Activated T-helper 1 cell treated with Interleukin-2 at 50 U/mL for 16 hours (primary cell): ENCODE results near the gene IFT25.

ENCODE experiments used
- DNase-seq: peaks from one replicate; pipeline ENCODE4 v3.0.0-alpha.2; 2020; ENCODE audit warnings: low read depth

Gene IFT25

DNA sequence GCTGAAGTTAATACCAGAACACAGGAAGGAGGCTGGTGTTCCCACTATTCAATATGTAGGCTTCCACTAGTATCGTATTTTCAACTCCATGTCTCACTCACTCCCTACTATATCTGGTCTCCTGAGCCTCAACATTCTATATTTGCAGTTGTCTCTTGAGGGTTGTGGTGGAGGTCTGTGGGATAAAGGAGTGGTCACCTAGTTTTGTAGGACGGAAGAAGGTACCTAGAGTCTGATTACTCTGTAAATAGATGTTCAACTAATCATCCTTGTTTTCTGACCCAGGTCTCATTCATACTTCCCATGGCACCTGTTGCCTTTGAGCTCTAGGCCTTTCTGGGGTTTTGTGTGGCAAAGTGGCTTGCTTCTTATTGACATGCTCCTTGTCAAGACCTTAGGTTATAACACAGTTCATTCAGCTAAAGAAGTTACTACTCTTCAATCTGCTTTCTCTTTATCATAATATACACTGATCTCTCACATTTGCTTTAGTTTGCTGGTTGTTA lies 18.1 kb downstream of the IFT25 start:
- no peak for DNase-seq

DNA sequence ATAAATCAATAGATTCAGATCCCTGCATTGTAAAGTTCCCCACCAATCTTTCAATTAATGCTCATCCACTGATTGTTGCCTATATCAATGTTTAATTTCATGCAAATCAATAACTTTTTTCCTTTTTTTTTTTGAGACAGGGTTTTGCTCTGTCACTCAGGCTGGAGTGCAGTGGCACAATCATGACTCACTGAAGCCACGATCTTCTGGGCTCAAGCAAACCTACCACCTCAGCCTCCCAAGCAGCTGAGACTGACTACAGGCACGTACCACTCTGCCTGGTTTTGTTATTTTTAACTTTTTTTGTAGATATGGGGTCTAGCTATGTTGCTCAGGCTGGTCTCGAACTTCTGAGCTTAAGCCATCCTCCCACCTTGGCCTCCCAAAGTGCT lies 25.8 kb downstream of the IFT25 start:
- no peak for DNase-seq

DNA sequence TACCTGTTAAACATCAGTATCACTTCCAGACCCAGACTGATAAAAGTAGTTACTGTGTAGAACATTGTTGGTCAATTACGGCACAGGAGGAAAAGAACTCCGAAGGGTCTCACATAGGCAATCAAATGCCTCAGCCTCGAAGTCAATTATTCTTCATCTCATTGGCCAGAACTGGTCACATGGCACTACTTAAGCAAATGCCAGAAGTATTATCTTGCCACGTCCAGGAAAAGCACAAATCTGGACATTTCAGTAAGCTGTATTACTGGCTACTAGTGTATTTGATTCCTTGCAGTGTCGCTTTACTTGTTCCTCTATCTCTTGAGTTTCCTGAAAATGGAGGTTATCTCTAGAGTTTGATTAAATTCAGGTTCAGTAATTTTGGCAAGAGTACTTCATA lies 27.2 kb downstream of the IFT25 start:
- no peak for DNase-seq

DNA sequence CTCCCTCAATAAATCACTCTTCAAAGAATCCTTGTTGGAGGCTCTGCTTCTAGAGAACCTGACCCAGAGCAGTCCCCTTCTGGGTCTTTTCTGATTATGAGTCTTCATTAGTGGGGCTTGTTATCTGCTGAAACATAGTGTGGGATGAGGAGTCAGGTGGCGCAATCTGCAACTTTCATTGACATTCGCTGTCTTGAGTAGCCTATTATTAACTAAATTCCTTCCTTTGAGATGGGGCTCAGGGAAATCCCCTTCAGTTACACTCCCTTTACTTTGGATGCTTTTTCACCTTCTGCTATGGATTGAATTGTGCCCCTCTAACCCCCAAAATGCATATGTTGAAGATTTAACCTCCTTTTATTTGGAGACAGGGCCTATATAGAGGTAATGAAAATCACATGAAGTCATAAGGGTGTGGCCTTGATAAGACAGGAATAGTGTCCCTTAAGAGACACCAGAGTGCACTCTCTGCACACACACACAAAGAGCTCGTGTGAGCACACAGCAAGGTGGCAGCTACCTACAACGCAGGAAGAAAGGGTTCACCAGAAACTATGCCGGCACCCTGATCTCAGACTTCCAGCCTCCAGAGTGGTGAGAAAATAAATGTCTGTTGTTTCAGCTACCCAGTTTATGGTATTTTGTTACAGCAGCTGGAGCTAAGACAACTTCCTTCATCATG lies 32.0 kb downstream of the IFT25 start:
- DNase-seq = no peak

DNA sequence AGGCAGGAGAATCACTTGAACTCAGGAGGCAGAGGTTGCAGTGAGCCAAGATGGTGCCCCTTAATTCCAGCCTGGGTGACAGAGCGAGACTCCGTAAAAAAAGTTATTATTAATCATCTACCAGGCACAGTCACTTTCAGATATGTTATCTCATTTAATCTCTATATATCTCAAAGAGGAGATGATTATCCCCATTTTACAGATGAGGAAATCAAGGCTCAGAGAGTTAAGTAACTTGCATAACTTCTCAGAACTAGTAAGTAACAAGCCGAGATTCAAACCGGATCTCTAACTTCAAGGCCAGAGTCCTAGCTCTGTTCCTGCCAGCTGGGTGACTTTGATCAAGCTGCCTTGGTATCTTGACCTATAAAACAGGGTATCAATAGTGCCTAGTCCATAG lies 34.1 kb downstream of the IFT25 start:
- DNase-seq = no peak

DNA sequence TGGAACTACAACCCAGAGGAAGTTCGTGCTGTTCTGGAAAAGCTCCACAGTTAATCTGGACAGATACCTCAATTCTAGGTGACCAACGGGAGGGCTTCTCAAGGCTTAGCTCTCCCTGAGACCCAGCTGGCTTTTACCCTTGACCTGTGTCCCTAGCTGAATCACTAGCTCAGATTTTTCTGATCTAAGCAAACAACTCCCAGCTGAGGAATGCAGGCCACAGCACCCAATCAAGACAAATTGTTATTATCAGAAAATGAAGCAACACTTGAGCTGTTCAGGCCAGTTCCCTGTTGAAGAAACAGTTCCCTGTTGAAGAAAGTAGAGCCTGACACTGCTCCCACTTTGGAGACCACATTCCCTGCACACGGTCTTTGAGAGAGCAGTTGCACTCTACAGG lies 35.6 kb downstream of the IFT25 start:
- DNase-seq = no peak

DNA sequence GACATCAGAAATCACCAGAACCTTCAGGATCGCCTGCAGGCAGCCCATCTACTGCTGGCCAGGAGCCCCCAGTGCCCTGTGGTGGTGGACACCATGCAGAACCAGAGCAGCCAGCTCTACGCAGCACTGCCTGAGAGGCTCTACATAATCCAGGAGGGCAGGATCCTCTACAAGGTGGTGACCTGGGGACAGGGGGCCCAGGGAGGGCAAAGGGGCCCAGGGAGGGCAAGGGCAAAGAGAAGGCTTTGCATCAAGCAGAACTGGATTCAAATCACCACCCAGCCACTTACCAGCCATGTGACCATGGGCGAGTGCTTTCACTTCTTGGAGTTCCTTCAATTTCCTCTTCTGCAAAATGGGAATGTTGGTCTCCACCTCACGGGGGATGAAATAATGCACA lies 39.4 kb downstream of the IFT25 start:
- no peak for DNase-seq

DNA sequence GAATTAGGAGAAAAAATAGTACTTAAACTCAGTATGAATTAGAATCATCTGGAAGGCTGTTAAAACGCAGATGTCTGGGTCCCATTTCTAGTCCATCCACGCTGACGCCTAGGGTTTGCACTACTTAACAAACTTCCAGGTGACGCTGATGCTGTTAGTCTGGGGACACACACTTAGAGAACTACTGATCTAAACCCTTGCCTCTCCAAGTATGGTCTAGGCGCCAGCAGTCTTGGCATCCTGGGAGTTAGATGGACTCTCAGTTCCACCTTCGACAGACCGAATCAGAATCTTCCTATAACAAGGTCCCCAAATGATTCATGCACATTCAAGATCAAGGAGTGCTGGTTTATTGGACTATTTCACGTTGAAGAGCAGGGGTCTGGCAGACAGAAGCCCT lies 40.0 kb downstream of the IFT25 start:
- no peak for DNase-seq

DNA sequence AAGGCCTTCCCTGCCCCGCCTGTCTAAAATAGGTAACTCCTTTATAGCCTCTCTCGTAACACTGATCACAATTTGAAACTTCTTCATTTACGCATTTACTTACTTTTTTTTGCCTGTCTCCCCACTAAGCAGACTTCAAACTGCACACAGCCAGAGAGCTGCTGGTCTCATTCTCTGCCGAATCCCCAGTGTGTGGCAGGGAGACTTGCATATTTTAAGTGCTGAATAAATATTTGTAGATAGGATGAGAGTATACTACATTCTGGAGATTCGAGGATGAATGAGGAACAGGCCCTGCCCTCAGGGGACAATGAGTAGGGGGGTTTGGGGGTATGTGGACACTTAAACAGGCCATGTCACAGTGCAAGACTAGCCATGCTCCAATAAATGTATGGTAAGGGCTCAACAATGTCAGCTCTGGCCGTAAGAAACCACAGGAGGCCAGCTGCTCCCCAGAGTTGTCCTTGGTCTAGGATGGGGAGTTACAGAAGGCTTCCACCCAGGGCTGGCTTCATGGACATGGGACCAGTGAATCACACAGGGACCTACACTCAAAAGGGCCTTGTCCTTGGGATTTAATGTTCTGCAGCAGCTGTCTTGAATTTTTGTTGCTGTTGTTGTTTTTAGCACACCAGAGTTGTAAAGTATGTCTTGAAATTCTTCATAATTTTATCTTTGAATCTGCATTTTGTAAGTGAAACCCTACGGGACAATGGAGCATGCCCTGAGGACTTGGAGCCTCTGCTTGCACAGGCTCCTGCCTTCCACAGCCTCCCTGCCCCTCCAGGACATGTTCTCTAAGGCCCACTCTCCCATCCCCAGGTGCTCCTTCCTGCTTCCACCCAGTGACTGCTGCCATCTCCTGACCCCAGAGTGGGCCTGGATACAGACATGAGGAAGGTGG lies 43.0 kb downstream of the IFT25 start:
- no peak for DNase-seq

DNA sequence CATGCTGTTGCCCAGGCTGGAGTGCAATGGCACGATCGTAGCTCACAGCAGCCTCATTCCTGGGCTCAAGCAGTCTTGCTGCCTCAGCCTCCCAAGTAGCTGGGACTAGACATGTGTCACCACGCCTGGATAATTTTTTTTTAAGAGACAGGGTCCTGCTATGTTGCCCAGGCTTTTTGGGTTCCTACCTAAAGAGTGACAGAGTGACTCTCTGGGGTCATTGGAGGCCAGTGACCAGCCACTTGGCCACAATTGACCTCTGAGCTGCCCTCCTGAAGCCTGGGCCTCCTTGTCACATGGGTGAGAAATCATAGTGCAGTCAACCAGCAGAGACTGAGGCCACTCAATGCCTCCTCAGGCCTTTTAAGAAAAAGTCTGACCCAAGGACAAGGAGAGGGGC lies 45.8 kb downstream of the IFT25 start:
- DNase-seq = no peak

DNA sequence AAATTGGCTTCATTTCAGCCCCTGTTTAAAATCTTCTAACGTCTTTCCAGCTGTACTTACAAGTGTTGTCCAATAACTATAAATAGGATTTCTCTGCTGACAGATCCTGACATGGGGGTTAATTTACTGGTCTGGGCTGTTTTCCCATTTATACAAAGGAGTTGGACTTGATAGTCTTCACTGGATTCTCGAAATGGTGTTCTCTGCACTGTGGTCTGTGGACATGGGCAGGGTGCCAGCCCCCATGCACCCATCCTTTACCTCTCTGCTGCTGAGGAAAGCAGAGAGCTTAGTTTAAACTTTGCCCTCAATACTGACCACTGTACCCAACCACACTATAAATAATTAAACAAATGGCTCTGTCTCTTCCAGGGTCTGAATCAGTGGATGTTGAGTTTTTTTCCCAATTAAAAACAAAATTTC lies 46.3 kb downstream of the IFT25 start:
- no peak for DNase-seq

DNA sequence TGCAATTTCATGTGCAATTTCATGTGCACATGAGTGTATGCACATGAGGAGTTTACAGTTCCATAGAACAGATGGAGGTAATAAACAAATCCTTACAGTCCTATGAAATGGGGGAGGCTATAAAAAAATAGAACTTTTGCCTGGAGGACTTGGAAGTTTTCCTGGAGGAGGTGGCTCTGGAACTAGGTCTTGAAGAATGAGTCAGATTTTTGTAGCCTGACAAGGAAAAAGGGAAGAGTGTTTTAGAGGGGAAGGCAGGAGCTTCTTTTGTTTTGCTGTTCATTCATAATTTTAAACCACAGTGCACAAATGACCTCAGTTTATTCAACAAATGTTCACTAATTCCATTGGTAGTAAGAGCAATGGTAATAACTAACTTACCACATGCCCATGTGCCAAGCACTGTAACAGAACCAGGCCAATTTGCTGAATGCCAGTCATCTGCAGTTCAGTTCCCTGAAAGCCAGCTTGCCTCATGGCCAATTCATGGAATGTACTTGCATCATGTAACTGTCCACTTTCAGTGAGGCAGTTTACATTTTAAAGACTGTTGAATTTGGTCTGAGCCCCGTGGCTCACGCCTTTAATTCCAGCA lies 48.8 kb downstream of the IFT25 start:
- no peak for DNase-seq

DNA sequence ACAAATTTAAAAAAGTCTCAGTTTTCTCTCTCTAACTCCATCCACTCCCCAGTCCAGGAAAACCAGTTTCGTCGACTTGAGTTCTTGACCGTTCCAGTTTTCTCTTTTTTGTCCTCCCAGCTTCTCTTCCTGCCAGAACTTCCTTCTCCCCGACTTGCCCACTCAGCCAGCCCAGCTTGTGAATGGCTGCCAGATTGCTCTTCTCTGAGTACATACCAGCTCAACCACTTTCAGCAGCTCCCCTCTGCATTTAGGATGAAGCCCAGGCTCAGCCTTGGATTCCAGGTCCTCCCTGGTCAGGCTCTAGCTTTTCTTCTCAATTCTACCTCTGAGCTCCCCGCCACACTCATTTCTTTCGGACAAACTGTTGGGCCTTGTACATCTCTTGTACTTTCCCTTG lies 50.1 kb downstream of the IFT25 start:
- no peak for DNase-seq

DNA sequence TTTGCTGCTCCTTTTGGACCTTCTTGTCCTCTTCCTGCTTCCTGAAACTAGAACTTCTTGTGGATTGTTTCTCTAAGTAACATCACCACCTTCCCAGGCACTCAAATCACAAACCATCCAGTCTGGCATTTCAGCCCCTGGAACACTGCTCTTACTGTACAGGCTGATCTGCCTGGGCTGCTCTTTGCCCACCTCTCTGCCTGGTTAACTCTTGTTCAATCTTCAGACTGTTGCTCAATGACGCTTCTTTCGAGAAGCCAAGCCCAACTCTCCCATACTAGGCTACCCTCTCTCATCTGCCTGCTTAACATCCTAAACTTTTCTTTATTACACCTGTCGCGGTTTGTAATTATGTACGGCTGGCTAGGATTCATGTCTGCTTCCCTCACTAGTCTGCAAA lies 50.9 kb downstream of the IFT25 start:
- DNase-seq = no peak

DNA sequence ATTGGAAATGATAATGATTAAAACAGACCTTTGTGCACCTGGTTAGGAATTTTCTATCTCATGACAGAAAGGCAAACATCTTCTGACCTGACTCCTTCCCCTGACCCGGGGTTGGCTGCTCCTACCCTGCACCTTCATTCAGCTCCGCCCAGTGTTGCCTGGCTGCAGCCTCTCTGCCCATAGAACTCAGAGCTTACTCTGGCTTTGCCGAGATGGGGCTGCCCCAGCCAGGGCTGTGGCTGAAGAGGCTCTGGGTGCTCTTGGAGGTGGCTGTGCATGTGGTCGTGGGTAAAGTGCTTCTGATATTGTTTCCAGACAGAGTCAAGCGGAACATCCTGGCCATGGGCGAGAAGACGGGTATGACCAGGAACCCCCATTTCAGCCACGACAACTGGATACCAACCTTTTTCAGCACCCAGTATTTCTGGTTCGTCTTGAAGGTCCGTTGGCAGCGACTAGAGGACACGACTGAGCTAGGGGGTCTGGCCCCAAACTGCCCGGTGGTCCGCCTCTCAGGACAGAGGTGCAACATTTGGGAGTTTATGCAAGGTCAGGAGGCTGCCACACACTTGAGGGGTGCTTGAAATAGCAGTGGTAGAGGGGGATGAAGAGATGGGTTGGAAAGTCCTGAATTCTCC lies 51.4 kb downstream of the IFT25 start, which contains the start of gene DIO1:
Gene DIO1, plus strand, starts transcription at position 189 of the 638 bp plus-strand sequence. Its CDS starts 24 bp downstream, at position 213.
- no peak for DNase-seq

DNA sequence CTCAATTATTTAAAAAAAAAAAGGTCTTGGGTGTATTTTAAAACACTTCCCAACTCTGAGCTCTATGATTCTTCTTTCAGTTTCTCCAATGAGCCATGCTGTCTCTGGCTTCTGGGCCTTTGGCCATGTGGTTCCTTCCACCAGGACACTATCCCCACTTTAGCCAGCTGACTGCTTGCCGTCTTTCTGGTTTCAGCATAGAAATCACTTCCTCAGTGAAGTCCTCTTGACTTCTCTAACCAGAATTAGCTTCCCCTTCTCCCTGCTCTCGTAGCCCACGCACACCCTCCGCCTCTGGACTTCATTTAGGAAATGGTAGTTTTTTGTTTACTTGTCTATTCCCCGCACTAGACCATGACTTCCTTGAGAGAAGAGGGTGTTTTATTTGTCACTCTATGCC lies 52.6 kb downstream of the IFT25 start:
- no peak for DNase-seq

DNA sequence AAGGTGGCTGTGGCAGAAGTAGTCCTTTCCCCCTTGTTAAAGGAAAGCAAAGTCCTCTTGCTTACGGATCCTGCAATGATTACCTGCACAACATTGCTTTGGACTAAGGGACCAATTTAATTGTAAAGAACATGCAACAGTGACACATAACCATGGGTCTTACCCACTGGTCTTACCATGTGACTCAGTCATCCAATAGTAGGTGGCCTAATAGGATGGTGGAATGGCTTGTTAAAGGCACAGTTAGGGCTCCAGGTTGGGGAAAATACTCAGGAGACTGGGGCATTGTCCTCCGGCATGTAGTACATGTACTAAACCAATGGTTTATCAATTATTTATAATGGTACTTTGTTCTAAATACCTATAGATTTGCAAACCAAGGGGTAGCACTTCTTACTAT lies 53.8 kb downstream of the IFT25 start:
- DNase-seq = no peak

DNA sequence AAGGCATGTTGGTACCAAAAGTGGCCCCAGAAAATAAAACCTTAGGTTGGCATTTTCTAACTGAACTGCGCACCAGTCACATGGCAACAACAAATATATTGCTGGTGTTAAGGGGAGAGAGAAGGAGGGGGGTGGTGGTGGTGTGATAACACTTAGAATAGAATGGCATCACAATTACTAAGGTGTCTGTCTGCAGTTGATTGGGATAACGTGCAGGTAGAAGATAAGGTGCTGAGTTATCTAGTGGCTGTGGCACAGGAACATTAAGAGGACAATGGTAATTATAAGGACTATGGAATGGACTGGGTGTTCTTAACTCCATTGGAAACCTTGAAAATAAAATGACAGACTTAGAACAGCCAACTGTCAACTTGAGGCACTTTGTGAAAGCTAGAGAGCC lies 54.5 kb downstream of the IFT25 start:
- no peak for DNase-seq

DNA sequence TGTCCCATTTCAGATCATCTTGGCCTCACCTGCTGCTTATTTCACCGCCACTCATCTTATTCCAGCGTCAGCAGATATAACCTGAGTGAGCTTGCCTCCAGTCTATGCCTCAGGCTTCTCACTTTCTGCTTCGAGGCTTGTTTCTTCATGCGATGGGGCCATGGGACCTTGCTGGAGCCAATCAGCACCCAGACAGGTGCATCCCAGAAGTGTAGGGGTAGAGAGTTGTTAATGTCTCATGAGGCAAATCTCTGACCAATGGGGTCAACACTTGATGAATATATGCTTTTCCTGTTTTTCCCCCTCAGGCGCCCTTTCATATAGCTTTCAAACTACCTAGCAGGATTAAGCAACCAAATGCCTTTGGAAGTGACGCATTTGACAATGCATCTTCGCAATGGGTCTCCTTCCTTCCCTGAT lies 55.0 kb downstream of the IFT25 start:
- no peak for DNase-seq

DNA sequence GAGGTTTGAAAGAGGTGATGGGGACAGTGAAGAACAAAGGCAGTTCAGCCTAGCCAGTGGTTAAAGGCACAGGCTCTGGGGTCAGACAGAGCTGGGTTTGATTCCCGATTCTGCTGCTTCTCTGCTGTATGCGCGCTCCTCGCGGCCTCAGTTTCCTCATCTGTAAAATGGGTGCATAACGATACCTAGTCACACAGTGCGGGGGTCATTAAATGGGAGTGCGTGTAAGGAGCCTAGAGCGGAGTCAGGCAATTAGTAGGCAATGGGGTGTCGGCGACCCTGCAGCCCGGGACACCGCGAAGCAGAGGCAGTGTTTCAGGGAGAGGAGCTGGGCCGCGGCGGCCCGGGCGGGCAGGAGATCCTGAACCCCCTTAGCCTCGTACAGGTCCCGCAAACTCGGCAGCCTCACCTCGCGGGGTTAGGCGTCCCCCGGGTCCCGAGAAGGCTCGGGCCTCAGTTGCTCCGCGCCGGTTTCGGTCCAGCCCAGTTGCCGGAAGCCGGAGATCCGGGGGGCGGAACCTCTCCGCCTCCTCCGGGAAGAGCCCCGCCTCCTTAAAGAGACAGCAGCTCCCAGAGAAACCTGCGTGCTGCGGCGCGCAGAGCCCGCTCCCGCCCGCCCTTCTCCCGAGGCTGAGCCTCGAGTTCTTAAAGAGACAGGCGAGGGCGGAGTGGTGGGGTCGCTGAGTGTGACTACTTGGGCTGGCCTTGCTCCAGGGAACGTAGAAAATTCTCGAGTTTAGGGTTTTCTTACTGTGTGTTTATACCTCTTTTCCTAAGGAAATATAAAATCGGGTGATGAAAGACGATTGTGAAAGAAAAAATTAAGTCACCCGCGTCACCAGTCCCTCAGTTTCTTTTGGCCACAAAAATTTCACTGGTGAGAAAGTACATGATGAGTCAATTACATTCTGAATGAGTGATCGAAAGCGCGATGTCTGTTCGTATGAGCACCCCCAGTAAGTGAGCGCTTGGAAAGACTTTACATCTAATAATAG lies 55.9 kb downstream of the IFT25 start, which contains the start of gene YIPF1:
Gene YIPF1, minus strand, starts transcription at position 494 of the 995 bp plus-strand sequence. CDS start 860 bp downstream, outside the sequence.
- peak; percentile 79 for DNase-seq

DNA sequence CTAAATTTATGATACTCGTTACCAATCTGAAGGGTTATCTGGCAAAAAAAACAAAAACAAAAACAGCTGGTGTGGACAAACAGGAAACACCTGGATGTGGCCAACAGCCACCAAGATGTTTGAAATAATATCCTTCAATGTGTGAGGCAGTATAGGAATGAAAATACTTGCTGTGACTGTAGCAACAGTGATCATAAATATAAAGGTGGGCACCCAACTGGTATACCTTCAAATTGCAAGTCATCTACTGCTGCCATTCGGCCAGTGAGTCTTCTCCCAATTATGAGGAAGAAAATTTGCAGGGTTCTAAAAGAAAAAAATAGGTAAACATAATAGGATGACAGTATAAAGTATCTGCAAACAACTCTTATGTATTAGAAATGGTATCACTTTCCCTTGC lies 56.8 kb downstream of the IFT25 start:
- DNase-seq = no peak
